ENCODE measurements around the gene HNRNPC. TPM values are rescaled to one million over a fixed set of nuclear protein-coding genes. Genes with fewer than 3 reads are reported as not detected.
"Not testable (repeated sequence)": the region's sequence is repeated elsewhere in the genome, so short reads cannot be mapped to it uniquely, and the experiment has no call there.

HNRNPC gene
- total RNA-seq, 1 experiment from 2014 or later, result 1,156 TPM

DNA sequence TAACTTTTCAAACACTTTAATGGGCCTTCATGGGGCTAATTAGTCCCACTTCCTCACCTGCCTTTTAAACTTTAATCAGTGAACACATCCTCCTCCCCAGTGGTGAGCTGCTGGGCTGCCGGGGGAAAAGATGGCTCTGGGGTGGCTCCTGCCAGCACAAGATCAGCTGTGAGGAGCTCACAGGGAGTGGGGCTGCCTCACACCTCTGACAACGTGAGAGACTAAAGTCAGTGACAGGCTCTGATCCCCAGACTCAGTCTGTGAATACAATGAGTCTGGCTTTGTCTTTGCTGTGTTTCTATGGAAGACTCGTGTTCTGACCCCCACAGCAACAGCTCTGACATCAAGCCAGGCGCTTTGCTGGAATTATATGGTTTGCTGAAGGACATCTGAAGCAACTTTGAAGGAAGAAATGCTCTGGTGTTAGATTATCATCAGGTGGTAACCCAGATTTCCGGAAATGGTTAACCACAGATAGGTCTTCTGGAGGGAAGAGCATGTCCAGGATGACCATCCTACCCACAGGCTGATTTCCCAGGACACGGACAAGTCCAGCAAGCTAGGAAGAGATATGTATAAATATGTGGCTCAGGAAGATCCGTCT is 104.1 kb downstream of the HNRNPC start:
- not testable (repeated sequence) for H3K27ac ChIP-seq; H3K4me3 ChIP-seq; H3K36me3 ChIP-seq; H3K9me3 ChIP-seq (replicated peaks); H3K4me1 ChIP-seq (replicated peaks); DNase-seq (ENCODE audit: low read depth in 1 of 2, low spot score in 2 of 2); H3K27me3 ChIP-seq (replicated peaks)

DNA sequence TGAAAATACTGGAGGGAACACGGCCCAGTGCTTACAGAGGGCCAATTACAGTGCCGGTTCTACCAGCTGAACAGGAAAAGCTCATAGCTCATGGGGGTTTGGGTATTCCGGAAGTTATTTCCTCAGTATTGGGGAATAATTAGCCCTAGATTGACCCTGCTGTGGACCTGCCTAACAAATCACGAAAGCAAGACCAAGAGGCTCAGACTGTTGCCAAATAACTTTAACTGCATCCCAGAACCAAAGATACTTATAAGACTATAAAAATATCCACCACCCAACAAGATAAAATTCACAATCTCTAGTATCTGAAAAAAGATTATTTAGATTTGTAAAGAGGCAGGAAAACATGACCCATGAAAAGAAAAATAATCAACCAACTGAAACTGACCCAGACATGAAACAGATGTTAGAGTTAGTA is 105.4 kb downstream of the HNRNPC start:
- peaks cover 9% of the 10 kb centered on the region; the same call in 1 of the 2 replicates for H3K27me3 ChIP-seq (replicated peaks)
- no peaks in the 10 kb centered on the region for H3K9me3 ChIP-seq (replicated peaks)
- DNase-seq (ENCODE audit: low read depth in 1 of 2, low spot score in 2 of 2), result no peak

DNA sequence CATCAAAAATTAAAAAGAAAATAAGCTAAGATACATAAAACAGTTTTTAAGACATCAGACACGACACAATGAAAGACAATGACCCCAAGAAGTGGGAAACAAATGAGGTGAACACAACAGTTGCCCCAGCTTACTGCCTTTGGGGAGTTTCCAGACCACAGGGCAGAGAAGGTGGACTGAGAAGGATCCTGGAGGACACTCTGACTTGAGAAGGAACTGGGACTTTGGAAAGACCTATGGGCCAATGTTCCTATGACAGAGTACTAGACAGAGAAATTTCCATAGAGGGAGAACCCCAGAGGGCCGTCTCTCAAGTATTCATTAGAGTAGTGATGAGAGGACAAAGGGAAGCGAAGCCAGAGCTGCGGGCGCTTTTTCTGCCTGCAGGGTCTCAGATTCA is 107.2 kb downstream of the HNRNPC start:
- Histone ChIP-seq H3K9me3 (replicated peaks) (no peaks in the 10 kb centered on the region), H3K27ac (no peak overlapping the region), H3K4me3 (no peak overlapping the region), H3K27me3 (replicated peaks) (peaks cover 7% of the 10 kb centered on the region; the same call in 1 of the 2 replicates), H3K4me1 (replicated peaks) (no peaks in the 10 kb centered on the region), H3K36me3 (no peaks in the 10 kb centered on the region)
- DNase-seq (ENCODE audit: low read depth in 1 of 2, low spot score in 2 of 2), result no peak

More for the DNA sequence above, 105.4 kb downstream of the HNRNPC start:
- H3K4me1 ChIP-seq (replicated peaks), result no peaks in the 10 kb centered on the region
- no peaks in the 10 kb centered on the region for H3K36me3 ChIP-seq
- no peak overlapping the region for H3K27ac ChIP-seq
- H3K4me3 ChIP-seq, result no peak overlapping the region

DNA sequence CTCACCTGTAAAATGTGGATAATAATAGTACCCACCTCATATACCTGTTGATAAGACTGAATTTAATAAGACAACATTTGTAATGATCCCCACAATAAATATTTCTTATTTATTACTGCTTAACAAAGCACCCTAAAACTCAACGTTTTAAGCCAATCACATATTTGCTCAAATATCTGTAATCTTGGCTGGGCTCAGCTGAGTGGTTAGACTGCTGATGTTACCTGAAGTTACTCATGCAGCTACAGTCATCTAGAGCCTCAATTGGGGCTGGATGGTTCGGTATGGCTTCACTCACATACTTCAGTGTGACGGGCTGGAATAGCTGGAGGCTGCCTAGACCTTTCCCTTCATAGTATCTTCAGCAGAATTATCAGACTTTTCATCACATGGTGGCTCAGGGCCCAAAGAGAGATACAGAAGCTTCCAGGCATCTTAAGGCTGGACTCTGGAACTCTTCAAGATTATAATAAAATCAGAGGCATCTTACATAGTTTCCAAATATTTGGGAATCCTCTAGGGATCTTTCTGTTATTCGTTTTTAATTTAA is 109.1 kb downstream of the HNRNPC start:
- Histone ChIP-seq H3K27ac (no peak overlapping the region), H3K36me3 (no peaks in the 10 kb centered on the region), H3K4me3 (no peak overlapping the region), H3K27me3 (replicated peaks) (peaks cover 7% of the 10 kb centered on the region; the same call in 1 of the 2 replicates), H3K4me1 (replicated peaks) (no peaks in the 10 kb centered on the region), H3K9me3 (replicated peaks) (no peaks in the 10 kb centered on the region)
- DNase-seq (ENCODE audit: low read depth in 1 of 2, low spot score in 2 of 2), result no peak

Other genes with a start within 250 kb of the HNRNPC start
- gene NDRG2, start 244.4 kb downstream of the HNRNPC start, total RNA-seq (2014; rRNA removed; shearing (Covaris generic)), result 0.08 TPM in 1 of 2 replicates, not detected in the other
- gene TPPP2, start 239.2 kb downstream of the HNRNPC start, total RNA-seq (2014; rRNA removed; shearing (Covaris generic)), result not detected in 2 replicates
- gene RNASE13, start 234.6 kb downstream of the HNRNPC start, total RNA-seq (2014; rRNA removed; shearing (Covaris generic)), result not detected in 2 replicates
- gene RNASE7, start 227.1 kb downstream of the HNRNPC start, total RNA-seq (2014; rRNA removed; shearing (Covaris generic)), result not detected in 2 replicates
- not detected in 2 replicates for gene RNASE8, start 211.6 kb downstream of the HNRNPC start, total RNA-seq (2014; rRNA removed; shearing (Covaris generic))
- 38.7 and 42.2 TPM in 2 replicates for gene ARHGEF40, start 199.1 kb downstream of the HNRNPC start, total RNA-seq (2014; rRNA removed; shearing (Covaris generic))
- 3.2 and 16.8 TPM in 2 replicates for gene ZNF219, start 170.8 kb downstream of the HNRNPC start, total RNA-seq (2014; rRNA removed; shearing (Covaris generic))
- gene TMEM253, start 168.4 kb downstream of the HNRNPC start, total RNA-seq (2014; rRNA removed; shearing (Covaris generic)), result not detected in 2 replicates
- gene OR5AU1, start 113.4 kb downstream of the HNRNPC start, total RNA-seq (2014; rRNA removed; shearing (Covaris generic)), result not detected in 2 replicates
- gene RPGRIP1, start 10.6 kb upstream of the HNRNPC start, total RNA-seq (2014; rRNA removed; shearing (Covaris generic)), result not detected in 2 replicates
- gene SUPT16H, start 114.6 kb upstream of the HNRNPC start, total RNA-seq (2014; rRNA removed; shearing (Covaris generic)), result 63.6 and 90.1 TPM in 2 replicates
- gene CHD8, start 186.7 kb upstream of the HNRNPC start, total RNA-seq (2014; rRNA removed; shearing (Covaris generic)), result 23.7 and 41.0 TPM in 2 replicates
- gene RAB2B, start 207.5 kb upstream of the HNRNPC start, total RNA-seq (2014; rRNA removed; shearing (Covaris generic)), result 15.4 and 28.3 TPM in 2 replicates
- 18.1 and 23.2 TPM in 2 replicates for gene TOX4, start 207.8 kb upstream of the HNRNPC start, total RNA-seq (2014; rRNA removed; shearing (Covaris generic))
- gene METTL3, start 241.9 kb upstream of the HNRNPC start, total RNA-seq (2014; rRNA removed; shearing (Covaris generic)), result 39.8 and 51.8 TPM in 2 replicates

All from SJSA1 (cell line).